Upper lobe of left lung (tissue), 6 donors: ENCODE results near the gene FOXE3. TPM values are rescaled to one million over a fixed set of nuclear protein-coding genes. Genes with fewer than 3 reads are reported as not detected.

Source experiments
- ATAC-seq, 2 donors: fragments of 200-7000 bp; cut with Tn5 transposase; one replicate each; pipeline ENCODE4 v1.9.1; 2022; ENCODE audit warnings: mild to moderate bottlenecking in 2 of 2, moderate library complexity in 2 of 2; ENCODE audit not compliant: low FRiP score in 2 of 2
- DNase-seq, 2 donors: peaks; one replicate each; pipeline ENCODE4 v3.0.0-alpha.2; 2019 to 2020
- H3K27ac ChIP-seq, 4 donors: fragments of 200-600 bp; sonication (generic); one replicate each; pipeline ENCODE4 v1.5.1; 2016 to 2019
- H3K27me3 ChIP-seq, 4 donors: fragments of 200-600 bp; sonication (generic); one replicate each; pipeline ENCODE4 v1.5.1; 2017 to 2019
- H3K36me3 ChIP-seq, 4 donors: fragments of 200-600 bp; sonication (generic); one replicate each; pipeline ENCODE4 v1.5.1; 2016 to 2019
- H3K4me1 ChIP-seq, 4 donors: fragments of 200-600 bp; sonication (generic); one replicate each; pipeline ENCODE4 v1.5.1; 2018 to 2019
- H3K4me3 ChIP-seq, 4 donors: fragments of 200-600 bp; sonication (generic); one replicate each; pipeline ENCODE4 v1.5.1; 2017 to 2019; ENCODE audit warnings: mild to moderate bottlenecking in 2 of 4, moderate library complexity in 1 of 4
- H3K9me3 ChIP-seq, 4 donors: fragments of 200-600 bp; sonication (generic); one replicate each; pipeline ENCODE4 v1.5.1; 2018 to 2019
- CTCF ChIP-seq, 6 experiments: fragments of 450-650 bp in 4 of 6; fragments of 200-600 bp in 2 of 6; sonication (generic) in 2 of 6; IDR thresholded peaks; one replicate each; pipeline ENCODE4 v1.5.1; 2016 to 2019; ENCODE audit warnings: antibody characterized with exemption in 6 of 6
- EP300 ChIP-seq, 4 donors: sonication (generic); formaldehyde crosslinking; IDR thresholded peaks; one replicate each; pipeline ENCODE4 v1.5.1; 2017; ENCODE audit warnings: antibody characterized with exemption in 4 of 4, control low read depth in 2 of 4
- POLR2A ChIP-seq, 4 donors: fragments of 450-650 bp; IDR thresholded peaks; one replicate each; pipeline ENCODE4 v1.5.1; 2016 to 2017; ENCODE audit warnings: antibody characterized with exemption in 4 of 4, mild to moderate bottlenecking in 2 of 4
- POLR2AphosphoS5 ChIP-seq, 2 donors: sonication (generic); formaldehyde crosslinking; IDR thresholded peaks; one replicate each; pipeline ENCODE4 v1.5.1; 2017; ENCODE audit warnings: antibody characterized with exemption in 2 of 2
- WGBS, 2 donors: methylation state at CpG; one replicate each; pipeline ENCODE4 v1.1.5; 2017 to 2018; 5-methylcytosine and 5-hydroxymethylcytosine counted together
- total RNA-seq, 6 donors: library from RNA; depleted of rRNA in 4 of 6; stranded (reverse); fragments of >200 nt in 4 of 6; gene quantifications; one replicate each; pipeline versions ENCODE4 v1.1.0 to v1.2.1, GENCODE V29; 2016 to 2021
- donor health status: DM: no; HTN: no; CAD: no; lungs with moderate emphysema.
- donor health status: DM: no; HTN: yes; CAD: no; lungs with severe emphysema.

FOXE3 gene
- total RNA-seq, 6 donors from 2014 or later: not detected

GRCh38 chr1:47380699-47381098 lies 35.4 kb upstream of the FOXE3 start:
- no peaks in the 10 kb centered on the region for H3K4me1 ChIP-seq
- peaks cover 0 to 51% (median 5%) of the 10 kb centered on the region in 4 donors for H3K36me3 ChIP-seq
- no peak overlapping the region for H3K4me3 ChIP-seq
- WGBS, 2 donors: 86 to 96% methylated on average over 5 of the region's 5 CpGs
- H3K27me3 ChIP-seq: no peaks in the 10 kb centered on the region
- no peak overlapping the region for H3K27ac ChIP-seq
- no peak for ATAC-seq
- no peak for DNase-seq
- H3K9me3 ChIP-seq: no peaks in the 10 kb centered on the region
- TF ChIP-seq EP300 (IDR thresholded peaks at IDR 0.05): no peak
- no peak for TF ChIP-seq POLR2AphosphoS5 (IDR thresholded peaks at IDR 0.05)
- no peak for TF ChIP-seq POLR2A (IDR thresholded peaks at IDR 0.05)
- TF ChIP-seq CTCF (IDR thresholded peaks at IDR 0.05): no peak

- 88 to 92% methylated on average over 3 of the region's 3 CpGs for WGBS, 2 donors
- ATAC-seq (no peak), DNase-seq (no peak)
- no peaks in the 10 kb centered on the region for H3K27me3 ChIP-seq
- no peaks in the 10 kb centered on the region for H3K9me3 ChIP-seq
- no peak overlapping the region for H3K4me3 ChIP-seq
- no peaks in the 10 kb centered on the region for H3K4me1 ChIP-seq
- TF ChIP-seq POLR2AphosphoS5 (IDR thresholded peaks at IDR 0.05) (no peak), POLR2A (IDR thresholded peaks at IDR 0.05) (no peak), EP300 (IDR thresholded peaks at IDR 0.05) (no peak), CTCF (IDR thresholded peaks at IDR 0.05) (no peak)
- H3K27ac ChIP-seq: no peak overlapping the region
- H3K36me3 ChIP-seq: peaks cover 0 to 39% (median 2%) of the 10 kb centered on the region in 4 donors
Measured at GRCh38 chr1:47382399-47382983, 33.6 kb upstream of the FOXE3 start.

- 93 to 95% methylated on average over 3 of the region's 3 CpGs for WGBS, 2 donors
- TF ChIP-seq POLR2AphosphoS5 (IDR thresholded peaks at IDR 0.05) (no peak), POLR2A (IDR thresholded peaks at IDR 0.05) (no peak), CTCF (IDR thresholded peaks at IDR 0.05) (no peak), EP300 (IDR thresholded peaks at IDR 0.05) (no peak)
- H3K4me1 ChIP-seq: no peaks in the 10 kb centered on the region
- H3K36me3 ChIP-seq: peaks cover 0 to 33% (median 2%) of the 10 kb centered on the region in 4 donors
- no peak overlapping the region for H3K27ac ChIP-seq
- no peak overlapping the region for H3K4me3 ChIP-seq
- ATAC-seq (no peak), DNase-seq (no peak)
- no peaks in the 10 kb centered on the region for H3K9me3 ChIP-seq
- no peaks in the 10 kb centered on the region for H3K27me3 ChIP-seq
Measured at GRCh38 chr1:47384083-47384482, 32.0 kb upstream of the FOXE3 start.

GRCh38 chr1:47385020-47385419 lies 31.1 kb upstream of the FOXE3 start:
- no peak for ATAC-seq
- H3K27me3 ChIP-seq: no peaks in the 10 kb centered on the region
- DNase-seq: no peak
- no peak overlapping the region for H3K27ac ChIP-seq
- TF ChIP-seq POLR2AphosphoS5 (IDR thresholded peaks at IDR 0.05) (no peak), POLR2A (IDR thresholded peaks at IDR 0.05) (no peak), EP300 (IDR thresholded peaks at IDR 0.05) (no peak), CTCF (IDR thresholded peaks at IDR 0.05) (no peak)
- H3K4me1 ChIP-seq: no peaks in the 10 kb centered on the region
- WGBS, 2 donors: 91 to 93% methylated on average over 6 of the region's 6 CpGs
- no peak overlapping the region for H3K4me3 ChIP-seq
- H3K36me3 ChIP-seq: peaks cover 0 to 23% (median 2%) of the 10 kb centered on the region in 4 donors
- no peaks in the 10 kb centered on the region for H3K9me3 ChIP-seq

- WGBS, 2 donors: 95 to 99% methylated on average over 5 of the region's 5 CpGs
- Histone ChIP-seq H3K36me3 (peaks cover 0 to 11% (median 2%) of the 10 kb centered on the region in 4 donors), H3K4me3 (no peak overlapping the region), H3K27me3 (no peaks in the 10 kb centered on the region), H3K9me3 (no peaks in the 10 kb centered on the region), H3K4me1 (no peaks in the 10 kb centered on the region), H3K27ac (no peak overlapping the region)
- no peak for ATAC-seq
- no peak for DNase-seq
- TF ChIP-seq POLR2A (IDR thresholded peaks at IDR 0.05): no peak
- TF ChIP-seq POLR2AphosphoS5 (IDR thresholded peaks at IDR 0.05): no peak
- no peak for TF ChIP-seq EP300 (IDR thresholded peaks at IDR 0.05)
- TF ChIP-seq CTCF (IDR thresholded peaks at IDR 0.05): no peak
Measured at GRCh38 chr1:47386268-47386667, 29.8 kb upstream of the FOXE3 start.
